ENCODE measurements around the gene SMARCD1.

SMARCD1 gene

GRCh38 chr12:50089730-50090129 is 4.6 kb downstream of the SMARCD1 start:
- DNase-seq (ENCODE audit: low spot score): no peak
- in situ Hi-C loops (cut with MboI; ENCODE audit: low pct_unique_long_range_greater_than_20kb, low sequenced_read_pairs, unreplicated experiment): no loop called here
- TF ChIP-seq CTCF (IDR thresholded peaks at IDR 0.05; ENCODE audit: extremely low read depth, insufficient read depth, missing control alignments): no peak

- no peak for DNase-seq (ENCODE audit: low spot score)
- no peak for TF ChIP-seq CTCF (IDR thresholded peaks at IDR 0.05; ENCODE audit: extremely low read depth, insufficient read depth, missing control alignments)
- in situ Hi-C loops (cut with MboI; ENCODE audit: low pct_unique_long_range_greater_than_20kb, low sequenced_read_pairs, unreplicated experiment): no loop called here
Observed at GRCh38 chr12:50090391-50090790, 5.2 kb downstream of the SMARCD1 start.

- in situ Hi-C loops (cut with MboI; ENCODE audit: low pct_unique_long_range_greater_than_20kb, low sequenced_read_pairs, unreplicated experiment): no loop called here
- TF ChIP-seq CTCF (IDR thresholded peaks at IDR 0.05; ENCODE audit: extremely low read depth, insufficient read depth, missing control alignments): no peak
- no peak for DNase-seq (ENCODE audit: low spot score)
Observed at GRCh38 chr12:50097952-50098351, 12.8 kb downstream of the SMARCD1 start.

- no peak for TF ChIP-seq CTCF (IDR thresholded peaks at IDR 0.05; ENCODE audit: extremely low read depth, insufficient read depth, missing control alignments)
- in situ Hi-C loops (cut with MboI; ENCODE audit: low pct_unique_long_range_greater_than_20kb, low sequenced_read_pairs, unreplicated experiment): no loop called here
- no peak for DNase-seq (ENCODE audit: low spot score)
Observed at GRCh38 chr12:50099302-50100008, 14.3 kb downstream of the SMARCD1 start.

- in situ Hi-C loops (cut with MboI; ENCODE audit: low pct_unique_long_range_greater_than_20kb, low sequenced_read_pairs, unreplicated experiment): no loop called here
- DNase-seq (ENCODE audit: low spot score): no peak
- TF ChIP-seq CTCF (IDR thresholded peaks at IDR 0.05; ENCODE audit: extremely low read depth, insufficient read depth, missing control alignments): no peak
Observed at GRCh38 chr12:50100561-50100960, 15.4 kb downstream of the SMARCD1 start.

- no peak for DNase-seq (ENCODE audit: low spot score)
- TF ChIP-seq CTCF (IDR thresholded peaks at IDR 0.05; ENCODE audit: extremely low read depth, insufficient read depth, missing control alignments): peak; percentile 0
- in situ Hi-C loops (cut with MboI; ENCODE audit: low pct_unique_long_range_greater_than_20kb, low sequenced_read_pairs, unreplicated experiment): no loop called here
Observed at GRCh38 chr12:50101663-50102062, 16.5 kb downstream of the SMARCD1 start.
